ENCODE results near the gene PYCARD.
"Not testable (repeated sequence)": the region's sequence is repeated elsewhere in the genome, so short reads cannot be mapped to it uniquely, and the experiment has no call there.

The PYCARD gene

DNA sequence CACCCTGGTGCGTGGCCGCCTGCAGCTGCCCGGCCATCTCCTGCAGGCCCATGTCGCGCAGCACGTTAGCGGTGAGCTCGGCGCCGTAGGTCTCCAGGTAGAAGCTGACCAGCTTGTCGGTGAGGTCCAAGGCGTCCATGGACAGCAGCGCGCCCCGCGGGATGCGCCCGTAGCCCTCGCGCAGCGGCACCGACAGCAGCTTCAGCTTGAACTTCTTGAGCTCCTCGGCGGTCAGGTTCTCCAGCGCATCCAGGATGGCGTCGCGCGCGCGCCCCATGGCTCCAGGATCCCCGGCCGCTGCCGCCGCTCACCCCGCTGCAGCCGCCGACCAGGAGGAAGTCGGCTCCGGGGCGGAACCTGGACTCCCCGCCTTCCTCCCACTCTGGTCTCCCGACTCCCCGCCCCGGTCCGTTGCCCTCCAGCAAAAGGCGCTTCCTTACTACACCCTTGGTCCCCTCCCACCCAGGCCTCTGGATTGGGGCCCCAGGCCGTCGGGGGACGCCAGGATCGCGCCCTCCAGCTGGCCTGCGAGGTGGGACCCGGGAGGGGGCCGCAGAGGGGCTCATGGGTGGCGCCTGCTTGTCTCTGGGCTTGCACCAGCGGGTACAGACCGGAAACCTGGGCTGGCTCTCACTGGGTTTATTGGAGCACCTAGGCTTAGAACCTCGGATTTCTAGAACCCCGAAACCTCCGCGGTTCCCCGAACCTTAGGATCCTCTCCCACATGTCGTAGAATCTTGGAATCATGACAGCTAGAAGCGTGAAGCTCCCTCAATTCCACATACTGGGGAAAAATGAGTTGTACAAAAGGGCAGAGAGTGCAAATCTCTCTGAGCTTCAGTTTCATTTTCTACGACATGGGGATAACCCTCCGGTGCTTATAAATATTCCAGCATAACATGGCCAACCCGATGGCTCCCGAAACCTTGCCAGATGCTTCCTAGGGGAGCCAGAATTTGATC lies at the start of gene PYCARD:
Gene PYCARD, minus strand, starts transcription at position 347 of the 962 bp plus-strand sequence. Its CDS starts 70 bp downstream, at position 277.
- no peak for DNase-seq

GRCh38 chr16:31251435-31251834 lies 48.9 kb upstream of the PYCARD start:
- DNase-seq: no peak

DNA sequence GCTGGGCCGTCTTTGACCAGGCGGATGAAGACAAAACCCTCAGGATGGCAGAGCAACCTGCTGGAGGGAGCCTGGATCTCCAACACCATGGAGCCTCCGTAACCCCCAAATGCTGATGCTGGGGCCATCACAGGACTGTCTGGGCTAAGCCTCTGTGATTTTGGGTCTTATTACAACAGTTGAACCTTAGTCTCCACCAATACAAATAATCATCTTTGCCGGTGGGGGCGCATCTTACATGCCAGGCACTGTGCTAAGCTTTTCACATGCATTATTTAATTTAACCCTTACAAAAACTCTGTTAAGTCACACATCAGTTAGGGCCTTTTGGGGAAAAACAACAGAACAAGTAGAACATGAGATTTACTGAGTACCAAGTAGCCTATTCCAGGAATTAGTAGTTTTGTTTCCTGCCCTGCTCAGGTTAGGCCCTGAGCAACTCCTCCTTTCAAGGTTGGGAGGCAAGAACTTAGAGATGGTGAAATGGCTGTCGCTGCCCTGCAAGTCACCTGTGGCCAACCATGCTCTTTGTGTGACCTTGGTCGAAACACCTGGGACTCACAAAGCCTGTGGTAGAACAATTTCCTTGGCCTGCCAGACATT lies 48.3 kb upstream of the PYCARD start:
- DNase-seq: no peak

GRCh38 chr16:31248344-31248743 lies 45.8 kb upstream of the PYCARD start:
- DNase-seq: no peak

- DNase-seq: no peak
Measured at GRCh38 chr16:31246296-31246695, 43.7 kb upstream of the PYCARD start.

GRCh38 chr16:31245598-31245997 lies 43.0 kb upstream of the PYCARD start:
- not testable (repeated sequence) for DNase-seq

- no peak for DNase-seq
Measured at GRCh38 chr16:31243734-31244670, 41.4 kb upstream of the PYCARD start.

DNA sequence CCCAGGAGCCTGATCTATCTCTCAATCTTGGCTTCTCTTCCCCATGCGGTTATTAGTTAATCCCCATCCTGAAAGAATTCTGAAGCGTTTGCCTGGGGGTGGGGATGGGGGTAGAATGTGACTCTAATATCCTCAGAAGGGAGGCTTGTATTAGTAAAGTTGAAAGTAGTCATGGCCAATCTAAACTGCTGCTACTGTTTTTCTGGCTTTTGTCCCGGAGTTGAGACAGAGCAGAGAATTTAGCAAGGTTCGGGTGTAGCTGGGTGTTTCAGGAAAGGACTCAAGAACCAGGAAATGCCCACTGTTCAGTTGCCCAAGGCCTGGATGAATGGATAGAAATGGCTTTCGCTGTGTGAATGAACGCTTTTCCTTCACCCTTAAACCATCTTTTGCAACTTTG lies 39.6 kb upstream of the PYCARD start:
- DNase-seq: no peak

DNA sequence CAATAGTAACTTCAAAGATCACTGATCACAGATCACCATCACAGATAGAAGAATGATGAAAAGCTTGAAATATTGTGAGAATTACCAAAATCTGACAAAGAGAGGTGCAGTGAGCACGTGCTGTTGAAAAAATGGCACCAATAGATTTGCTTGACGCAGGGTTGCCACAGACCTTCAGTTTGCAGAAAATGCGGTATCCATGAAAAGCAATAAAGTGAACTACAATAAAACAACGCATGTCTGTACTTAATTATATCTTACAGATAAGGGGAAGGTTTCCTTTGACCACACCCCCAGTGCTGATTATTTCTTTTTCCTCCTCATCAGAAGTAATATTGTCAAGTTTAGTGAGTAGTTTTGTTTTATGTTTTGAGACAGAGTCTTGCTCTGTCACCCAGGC lies 35.5 kb upstream of the PYCARD start:
- no peak for DNase-seq

DNA sequence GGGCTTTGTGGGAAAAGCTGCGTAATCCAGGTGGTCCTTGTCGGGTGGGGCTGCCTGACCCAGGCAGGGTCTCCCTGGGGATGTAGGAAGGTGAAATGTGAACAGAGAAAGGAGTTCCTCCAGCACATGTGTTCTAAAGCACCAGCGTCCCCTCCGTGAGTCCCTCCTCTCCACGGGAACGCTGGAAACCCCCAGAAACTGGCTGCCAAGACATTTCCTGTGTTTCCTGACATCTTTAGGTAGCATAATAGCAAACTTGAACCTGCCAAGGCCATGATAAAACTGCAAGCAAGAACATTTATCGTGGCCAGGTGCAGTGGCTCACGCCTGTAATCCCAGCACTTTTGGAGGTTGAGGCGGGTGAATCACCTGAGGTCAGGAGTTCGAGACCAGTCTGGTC lies 26.9 kb upstream of the PYCARD start:
- DNase-seq: no peak

GRCh38 chr16:31228206-31228605 lies 25.6 kb upstream of the PYCARD start:
- no peak for DNase-seq

DNA sequence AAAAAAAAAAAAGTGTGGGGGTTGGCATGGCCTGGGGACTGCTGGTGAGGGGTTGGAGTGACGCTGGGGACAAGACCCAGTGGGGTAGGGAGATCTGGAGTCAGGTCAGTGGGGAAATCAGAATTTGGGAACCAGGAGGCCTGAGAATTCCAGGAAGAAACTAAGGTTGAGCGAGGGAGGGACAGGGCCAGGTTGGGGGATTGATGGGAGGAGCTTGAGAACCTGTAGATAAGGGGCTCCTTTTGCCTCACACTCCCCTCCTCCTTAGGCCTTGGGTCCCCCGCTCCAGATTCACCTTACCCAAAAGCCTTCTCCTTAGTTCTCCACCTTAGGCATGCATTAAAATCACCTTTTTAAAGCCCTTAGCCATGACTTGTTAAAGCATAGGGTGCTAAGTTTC lies 22.6 kb upstream of the PYCARD start:
- no peak for DNase-seq

GRCh38 chr16:31224092-31224955 lies 21.8 kb upstream of the PYCARD start:
- no peak for DNase-seq

DNA sequence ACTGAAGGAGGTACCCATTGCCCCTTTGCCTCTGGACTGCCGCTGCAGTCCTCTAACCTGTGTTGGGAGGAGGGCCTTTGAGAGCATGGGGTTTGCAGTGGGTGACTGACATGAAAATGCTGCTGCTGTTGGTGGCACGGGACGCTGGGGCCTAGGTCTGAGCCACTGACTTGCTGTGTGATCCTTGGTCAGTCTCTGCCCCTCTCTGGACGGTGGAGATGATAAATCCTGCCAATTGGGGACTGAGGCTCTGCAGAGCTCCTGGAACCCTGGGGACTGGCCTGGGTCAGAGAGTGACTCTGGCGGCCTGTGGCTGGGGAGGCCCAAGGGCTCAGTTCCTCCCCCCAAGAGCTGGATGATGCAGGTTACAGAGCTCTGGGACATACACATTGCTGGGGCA lies 20.5 kb upstream of the PYCARD start:
- no peak for DNase-seq

- DNase-seq: no peak
Measured at GRCh38 chr16:31221357-31222160, 19.0 kb upstream of the PYCARD start.

- no peak for DNase-seq
Measured at GRCh38 chr16:31219154-31219741, 16.7 kb upstream of the PYCARD start.

DNA sequence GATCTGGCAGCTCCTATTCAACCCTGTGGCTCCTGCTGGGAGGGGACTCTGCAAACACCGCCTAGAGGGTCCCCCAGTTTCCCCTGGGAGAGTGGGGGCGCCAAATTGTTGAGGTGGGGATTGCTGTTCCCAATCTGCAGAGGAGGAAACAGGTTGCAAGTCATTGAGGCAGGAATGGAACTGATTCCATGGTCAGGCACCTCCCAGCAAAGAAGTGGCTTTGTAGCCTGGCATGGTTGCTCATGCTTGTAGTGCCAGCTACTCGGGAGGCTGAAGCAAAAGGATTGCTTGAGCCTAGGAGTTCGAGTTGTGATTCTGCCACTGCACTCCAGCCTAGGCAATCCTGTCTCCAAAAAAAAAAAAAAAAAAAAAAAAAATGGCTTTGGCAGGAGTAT lies 14.6 kb upstream of the PYCARD start:
- DNase-seq: no peak

- no peak for DNase-seq
Measured at GRCh38 chr16:31216422-31217135, 14.0 kb upstream of the PYCARD start, which contains the start of gene PYDC1. Gene PYDC1, minus strand, starts transcription at chr16:31217135. Its CDS starts 107 bp downstream, at chr16:31217028.

GRCh38 chr16:31215287-31216162 lies 13.0 kb upstream of the PYCARD start:
- DNase-seq: no peak
